Rectal smooth muscle tissue (tissue), 1 donor: Measurements from ENCODE around the gene DZIP1.
"Not testable (repeated sequence)": the region's sequence is repeated elsewhere in the genome, so short reads cannot be mapped to it uniquely, and the experiment has no call there.

Experiments
- H3K27ac ChIP-seq: one replicate; pipeline ENCODE4 v1.7.0; 2013; ENCODE audit warnings: low read depth, low read length, inconsistent platforms
- H3K27me3 ChIP-seq: one replicate; pipeline ENCODE4 v1.7.0; 2013; ENCODE audit warnings: low read length; ENCODE audit not compliant: control insufficient read depth, insufficient read depth
- H3K36me3 ChIP-seq: one replicate; pipeline ENCODE4 v1.7.0; 2013; ENCODE audit warnings: low read length; ENCODE audit not compliant: control insufficient read depth, insufficient read depth
- H3K4me1 ChIP-seq: one replicate; pipeline ENCODE4 v1.7.0; 2013; ENCODE audit warnings: low read length; ENCODE audit not compliant: control insufficient read depth, insufficient read depth
- H3K4me3 ChIP-seq: one replicate; pipeline ENCODE4 v1.7.0; 2013; ENCODE audit warnings: low read length
- H3K9ac ChIP-seq: one replicate; pipeline ENCODE4 v1.7.0; 2013; ENCODE audit warnings: low read length

DZIP1 gene

DNA sequence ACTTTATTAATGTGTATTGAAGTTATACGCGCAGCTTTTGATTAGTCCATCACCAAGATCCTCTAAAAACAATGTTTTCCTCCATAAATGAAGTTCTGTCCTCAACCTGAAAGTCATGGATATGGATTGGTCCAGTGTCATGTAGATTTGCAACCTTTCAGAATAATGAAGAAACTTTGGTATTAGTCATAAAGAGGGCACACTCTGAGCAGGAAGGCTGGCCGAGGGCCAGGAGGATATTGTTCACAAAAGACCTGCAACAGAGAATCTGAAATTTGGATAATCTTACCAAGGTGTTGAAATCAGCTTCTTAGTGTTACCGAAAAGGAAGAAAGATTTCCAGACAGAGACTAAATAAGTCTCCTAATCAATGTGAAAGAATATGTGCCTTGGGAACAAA, 71.3 kb downstream of the DZIP1 start:
- Histone ChIP-seq H3K27me3 (no peaks in the 10 kb centered on the region), H3K36me3 (no peaks in the 10 kb centered on the region), H3K27ac (no peak overlapping the region), H3K9ac (no peak overlapping the region), H3K4me1 (no peaks in the 10 kb centered on the region), H3K4me3 (no peak overlapping the region)

GRCh38 chr13:95571941-95572340, 72.6 kb downstream of the DZIP1 start:
- Histone ChIP-seq H3K9ac (no peak overlapping the region), H3K4me1 (no peaks in the 10 kb centered on the region), H3K27ac (no peak overlapping the region), H3K4me3 (no peak overlapping the region), H3K27me3 (no peaks in the 10 kb centered on the region), H3K36me3 (no peaks in the 10 kb centered on the region)

DNA sequence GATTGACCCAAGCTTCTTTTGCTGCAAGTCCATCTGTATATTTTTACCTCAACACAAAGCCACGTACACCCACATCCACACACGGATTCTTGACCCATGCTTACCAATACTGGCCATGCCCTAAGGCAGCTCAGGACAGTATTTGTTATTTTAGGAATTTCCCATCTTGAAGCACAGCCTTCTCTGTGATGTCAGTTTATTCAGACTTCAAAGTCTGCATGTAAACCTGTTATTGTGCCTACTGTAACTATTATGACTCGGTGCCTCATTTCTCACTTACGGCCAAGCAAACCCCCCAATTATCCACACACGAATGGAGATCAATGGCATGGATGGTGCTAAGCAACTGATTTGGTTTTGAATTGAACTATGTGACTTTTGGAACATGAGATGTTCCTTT, 74.5 kb downstream of the DZIP1 start:
- H3K4me1 ChIP-seq, result no peaks in the 10 kb centered on the region
- no peaks in the 10 kb centered on the region for H3K36me3 ChIP-seq
- no peak overlapping the region for H3K27ac ChIP-seq
- H3K27me3 ChIP-seq, result no peaks in the 10 kb centered on the region
- H3K4me3 ChIP-seq, result no peak overlapping the region
- H3K9ac ChIP-seq, result no peak overlapping the region

- no peak overlapping the region for H3K9ac ChIP-seq
- no peaks in the 10 kb centered on the region for H3K4me1 ChIP-seq
- no peaks in the 10 kb centered on the region for H3K27me3 ChIP-seq
- no peak overlapping the region for H3K27ac ChIP-seq
- no peaks in the 10 kb centered on the region for H3K36me3 ChIP-seq
- H3K4me3 ChIP-seq, result no peak overlapping the region
Observed at GRCh38 chr13:95568131-95568530, 76.4 kb downstream of the DZIP1 start.

DNA sequence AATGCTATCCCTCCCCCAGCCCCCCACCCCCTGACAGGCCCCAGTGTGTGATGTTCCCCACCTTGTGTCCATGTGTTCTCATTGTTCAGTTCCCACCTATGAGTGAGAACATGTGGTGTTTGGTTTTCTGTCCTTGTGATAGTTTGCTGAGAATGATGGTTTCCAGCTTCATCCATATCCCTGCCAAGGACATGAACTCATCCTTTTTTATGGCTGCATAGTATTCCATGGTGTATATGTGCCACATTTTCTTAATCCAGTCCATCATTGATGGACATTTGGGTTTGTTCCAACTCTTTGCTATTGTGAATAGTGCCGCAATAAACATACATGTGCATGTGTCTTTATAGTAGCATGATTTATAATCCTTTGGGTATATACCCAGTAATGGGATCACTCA, 78.7 kb downstream of the DZIP1 start:
- H3K36me3 ChIP-seq, H3K4me1 ChIP-seq, H3K27me3 ChIP-seq, H3K27ac ChIP-seq, H3K9ac ChIP-seq, H3K4me3 ChIP-seq: not testable (repeated sequence)

DNA sequence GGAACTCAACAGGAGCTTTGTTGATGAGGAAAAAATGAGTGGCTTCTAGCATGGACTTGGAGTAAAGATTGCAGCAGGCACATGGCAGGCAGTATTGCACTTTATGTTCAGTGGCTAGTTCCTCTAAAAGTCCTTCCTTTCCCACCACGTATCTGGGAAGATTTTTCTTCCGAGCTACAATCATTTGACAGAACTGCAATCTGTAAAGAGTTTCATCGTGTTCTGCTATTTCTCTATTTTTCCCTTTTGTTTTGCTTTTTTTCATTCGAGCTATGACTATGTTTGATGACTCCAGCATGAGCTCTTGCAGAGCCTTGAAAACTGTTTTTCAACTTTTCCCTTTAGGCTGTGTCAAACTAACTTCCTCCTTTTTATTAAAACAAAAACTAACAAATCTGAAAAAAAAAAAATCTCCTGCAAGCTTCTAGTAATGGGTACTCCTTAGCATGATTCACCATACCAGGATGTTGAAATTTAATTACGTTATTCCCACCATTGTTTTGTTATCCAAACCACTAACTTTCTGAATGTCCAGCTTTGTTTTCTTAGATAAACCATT, 79.7 kb downstream of the DZIP1 start:
- Histone ChIP-seq H3K9ac (no peak overlapping the region), H3K27me3 (no peaks in the 10 kb centered on the region), H3K4me1 (no peaks in the 10 kb centered on the region), H3K36me3 (no peaks in the 10 kb centered on the region), H3K27ac (no peak overlapping the region), H3K4me3 (no peak overlapping the region)

DNA sequence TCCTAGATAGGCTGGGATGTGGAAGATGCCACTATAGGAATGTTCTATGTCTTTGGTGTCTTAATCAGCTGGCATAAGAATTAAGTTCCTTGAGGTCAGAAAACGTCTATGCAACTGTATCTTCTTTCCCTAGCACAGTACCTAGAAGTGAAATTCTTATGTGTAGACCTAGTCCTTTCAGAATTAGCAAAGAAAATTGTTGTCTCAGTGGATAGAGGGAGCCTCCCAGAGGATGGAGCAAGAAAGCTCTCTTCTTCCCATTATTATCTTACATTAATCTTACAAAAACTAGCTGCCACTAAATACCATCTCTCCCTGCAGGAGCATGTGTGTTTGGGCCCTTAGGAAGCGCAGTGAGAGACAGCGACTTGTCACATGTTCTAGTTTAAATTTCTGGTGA, 80.4 kb downstream of the DZIP1 start:
- Histone ChIP-seq H3K27me3 (no peaks in the 10 kb centered on the region), H3K36me3 (no peaks in the 10 kb centered on the region), H3K4me3 (no peak overlapping the region), H3K27ac (no peak overlapping the region), H3K9ac (no peak overlapping the region), H3K4me1 (no peaks in the 10 kb centered on the region)

DNA sequence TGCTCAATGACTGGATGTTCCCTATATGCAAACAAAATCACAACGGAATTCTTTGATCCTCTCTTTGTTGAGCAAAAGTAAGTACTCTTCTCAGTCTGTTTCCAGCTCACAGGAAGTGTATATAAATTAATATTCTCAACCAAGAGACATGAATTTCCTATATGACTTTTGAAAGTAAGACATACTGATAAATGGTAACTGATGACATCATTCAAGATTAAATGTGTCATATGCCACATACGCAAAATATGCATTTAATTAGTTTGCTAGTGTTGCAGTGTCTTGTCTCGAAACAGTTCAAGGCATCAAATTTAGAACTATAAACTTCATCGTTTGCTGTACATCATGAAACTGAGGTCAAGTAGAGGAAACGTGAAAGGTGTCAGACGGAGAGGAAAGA, 84.1 kb downstream of the DZIP1 start:
- H3K27me3 ChIP-seq, result no peaks in the 10 kb centered on the region
- H3K4me1 ChIP-seq, result no peaks in the 10 kb centered on the region
- no peak overlapping the region for H3K9ac ChIP-seq

GRCh38 chr13:95559100-95559499, 85.4 kb downstream of the DZIP1 start:
- H3K4me1 ChIP-seq, result no peaks in the 10 kb centered on the region
- no peaks in the 10 kb centered on the region for H3K36me3 ChIP-seq
- H3K27ac ChIP-seq, result no peak overlapping the region
- no peak overlapping the region for H3K9ac ChIP-seq
- no peaks in the 10 kb centered on the region for H3K27me3 ChIP-seq
- no peak overlapping the region for H3K4me3 ChIP-seq

More for the DNA sequence above, 84.1 kb downstream of the DZIP1 start:
- H3K27ac ChIP-seq, result no peak overlapping the region
- no peak overlapping the region for H3K4me3 ChIP-seq
- H3K36me3 ChIP-seq, result no peaks in the 10 kb centered on the region

DNA sequence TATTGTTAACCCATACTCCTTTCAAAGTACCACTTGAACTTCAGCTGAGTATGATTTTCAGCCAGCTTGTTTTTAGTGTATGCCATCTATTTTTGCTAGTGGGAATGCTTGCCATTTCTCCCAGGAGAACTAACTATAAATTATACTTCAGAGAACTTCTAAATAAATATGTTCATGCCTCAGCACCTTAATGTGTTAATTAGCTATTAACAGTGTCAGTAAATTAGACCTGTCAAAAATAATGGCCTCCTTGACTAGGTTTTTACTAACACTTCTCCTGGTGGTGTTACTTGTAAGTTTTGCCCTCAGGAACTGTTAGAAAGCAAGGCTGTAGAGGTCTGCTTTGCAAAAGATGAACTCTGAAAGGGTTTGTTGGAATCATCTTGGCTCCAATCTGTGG, 87.5 kb downstream of the DZIP1 start:
- Histone ChIP-seq H3K4me1 (no peaks in the 10 kb centered on the region), H3K4me3 (no peak overlapping the region), H3K9ac (no peak overlapping the region), H3K27ac (no peak overlapping the region), H3K27me3 (peaks cover 3% of the 10 kb centered on the region), H3K36me3 (no peaks in the 10 kb centered on the region)

- Histone ChIP-seq H3K36me3 (no peaks in the 10 kb centered on the region), H3K27me3 (peaks cover 5% of the 10 kb centered on the region), H3K4me1 (no peaks in the 10 kb centered on the region), H3K27ac (no peak overlapping the region), H3K9ac (no peak overlapping the region), H3K4me3 (no peak overlapping the region)
Observed at GRCh38 chr13:95553581-95554385, 90.7 kb downstream of the DZIP1 start.

DNA sequence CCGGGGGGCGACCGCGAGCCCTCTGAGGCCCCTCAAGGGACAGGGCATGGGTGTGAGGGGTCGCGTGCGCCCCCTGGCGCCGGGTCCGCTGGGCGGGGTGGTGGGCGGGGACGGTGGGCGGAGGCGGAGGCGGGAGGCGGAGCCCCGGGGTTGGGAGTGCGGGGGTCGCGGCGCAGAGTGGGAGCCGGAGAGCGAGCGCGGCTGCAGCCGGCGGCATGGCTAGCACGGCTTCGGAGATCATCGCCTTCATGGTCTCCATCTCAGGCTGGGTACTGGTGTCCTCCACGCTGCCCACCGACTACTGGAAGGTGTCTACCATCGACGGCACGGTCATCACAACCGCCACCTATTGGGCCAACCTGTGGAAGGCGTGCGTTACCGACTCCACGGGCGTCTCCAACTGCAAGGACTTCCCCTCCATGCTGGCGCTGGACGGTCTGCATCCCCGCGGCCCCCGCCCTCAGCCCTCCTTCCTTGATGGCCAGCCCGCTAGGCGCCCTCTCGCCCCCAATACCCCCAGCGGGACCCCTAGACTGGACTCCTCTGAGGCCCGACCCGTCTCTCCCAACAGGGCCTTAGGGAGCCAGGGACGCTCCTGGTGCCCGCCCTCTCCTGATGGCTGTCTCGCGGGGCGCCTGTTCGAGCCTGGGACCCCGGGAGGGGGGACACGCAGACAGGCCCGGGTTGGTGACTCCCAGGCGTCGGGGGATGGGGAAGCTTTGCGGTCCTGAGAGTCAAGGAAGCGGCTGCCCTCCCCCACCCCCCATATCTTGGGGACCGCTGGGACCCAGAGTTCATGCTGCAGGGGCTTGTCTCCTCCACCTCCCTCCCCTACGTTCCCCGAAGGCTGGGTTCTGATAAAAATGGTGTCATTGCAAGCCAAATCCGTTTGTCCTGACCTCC, 91.7 kb downstream of the DZIP1 start, which contains the start of gene CLDN10:
Gene CLDN10, plus strand, starts transcription at position 182 of the 903 bp plus-strand sequence. Its CDS starts 34 bp downstream, at position 216.
- H3K9ac ChIP-seq, result no peak within 1 kb of the TSS

More for the DNA sequence above, 91.7 kb downstream of the DZIP1 start, which contains the start of gene CLDN10:
- peaks cover 5% of the 10 kb centered on the region for H3K27me3 ChIP-seq
- H3K4me1 ChIP-seq, result no peaks in the 10 kb centered on the region
- H3K4me3 ChIP-seq, result no peak within 1 kb of the TSS
- no peak within 1 kb of the TSS for H3K27ac ChIP-seq
- no peaks in the 10 kb centered on the region for H3K36me3 ChIP-seq
